ENCODE results near the gene MEGF6.

DNA sequence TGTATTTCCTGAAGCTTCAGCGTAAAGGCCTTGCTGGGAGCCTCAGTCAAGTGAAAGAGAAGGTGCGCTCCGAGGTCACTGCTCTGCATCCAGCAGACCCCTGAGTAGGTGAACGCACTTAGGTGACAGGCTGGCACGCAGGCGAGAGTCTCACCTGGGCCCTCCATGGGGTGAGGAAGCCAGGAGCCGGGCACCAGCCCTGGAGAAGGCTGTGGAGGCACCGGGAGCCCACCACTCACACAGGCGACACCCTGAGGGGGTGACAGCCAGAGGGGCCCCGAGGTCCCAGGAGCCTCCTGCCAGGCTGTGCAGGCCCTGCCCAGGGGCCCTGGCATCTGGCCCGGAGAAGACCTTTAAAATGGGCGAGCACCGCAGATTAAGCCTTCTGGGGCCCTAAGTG, 89.2 kb downstream of the MEGF6 start:
- TF ChIP-seq, protein P1, sequence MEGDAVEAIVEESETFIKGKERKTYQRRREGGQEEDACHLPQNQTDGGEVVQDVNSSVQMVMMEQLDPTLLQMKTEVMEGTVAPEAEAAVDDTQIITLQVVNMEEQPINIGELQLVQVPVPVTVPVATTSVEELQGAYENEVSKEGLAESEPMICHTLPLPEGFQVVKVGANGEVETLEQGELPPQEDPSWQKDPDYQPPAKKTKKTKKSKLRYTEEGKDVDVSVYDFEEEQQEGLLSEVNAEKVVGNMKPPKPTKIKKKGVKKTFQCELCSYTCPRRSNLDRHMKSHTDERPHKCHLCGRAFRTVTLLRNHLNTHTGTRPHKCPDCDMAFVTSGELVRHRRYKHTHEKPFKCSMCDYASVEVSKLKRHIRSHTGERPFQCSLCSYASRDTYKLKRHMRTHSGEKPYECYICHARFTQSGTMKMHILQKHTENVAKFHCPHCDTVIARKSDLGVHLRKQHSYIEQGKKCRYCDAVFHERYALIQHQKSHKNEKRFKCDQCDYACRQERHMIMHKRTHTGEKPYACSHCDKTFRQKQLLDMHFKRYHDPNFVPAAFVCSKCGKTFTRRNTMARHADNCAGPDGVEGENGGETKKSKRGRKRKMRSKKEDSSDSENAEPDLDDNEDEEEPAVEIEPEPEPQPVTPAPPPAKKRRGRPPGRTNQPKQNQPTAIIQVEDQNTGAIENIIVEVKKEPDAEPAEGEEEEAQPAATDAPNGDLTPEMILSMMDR (IDR thresholded peaks at IDR 0.05), result no peak
- TF ChIP-seq POLR2A (IDR thresholded peaks at IDR 0.05), result no peak

Measured in uterus (tissue), 2 donors.